Activated naive CD4-positive, alpha-beta T cell treated with anti-CD3 and anti-CD28 coated beads, Interleukin-2, amount 50 U/mL, for 72 hours (primary cell): ENCODE data around the gene SUSD1. TPM values are rescaled to one million over a fixed set of nuclear protein-coding genes. Genes with fewer than 3 reads are reported as not detected.
"Not testable (repeated sequence)": the region's sequence is repeated elsewhere in the genome, so short reads cannot be mapped to it uniquely, and the experiment has no call there.

Experiments
- ATAC-seq, 2 donors: fragments of 150-1000 bp; cut with Tn5 transposase; 2 replicates each; pipeline ENCODE4 v1.10.0; 2021; ENCODE audit warnings: mild to moderate bottlenecking in 2 of 2, moderate library complexity in 2 of 2
- DNase-seq, 2 donors: peaks; one replicate each; pipeline ENCODE4 v3.0.0; 2021 to 2022; ENCODE audit warnings: low spot score in 2 of 2
- H3K27ac Mint-ChIP-seq, 2 donors: one replicate each; pipeline ENCODE4 v1.8.0; 2022; ENCODE audit warnings: mild to moderate bottlenecking in 2 of 2, mixed read lengths in 2 of 2
- H3K36me3 Mint-ChIP-seq, 2 donors: one replicate each; pipeline ENCODE4 v1.8.0; 2022; ENCODE audit warnings: mixed read lengths in 2 of 2
- H3K9me3 Mint-ChIP-seq, 2 donors: one replicate each; pipeline ENCODE4 v1.8.0; 2022; ENCODE audit warnings: mixed read lengths in 2 of 2
- total RNA-seq, 2 donors: library from RNA; stranded (reverse); gene quantifications; one replicate each; pipeline ENCODE4 v1.2.3, GENCODE V29; 2022

SUSD1 gene
- total RNA-seq, 2 donors from 2014 or later: 1.2 to 2.5 TPM

DNA sequence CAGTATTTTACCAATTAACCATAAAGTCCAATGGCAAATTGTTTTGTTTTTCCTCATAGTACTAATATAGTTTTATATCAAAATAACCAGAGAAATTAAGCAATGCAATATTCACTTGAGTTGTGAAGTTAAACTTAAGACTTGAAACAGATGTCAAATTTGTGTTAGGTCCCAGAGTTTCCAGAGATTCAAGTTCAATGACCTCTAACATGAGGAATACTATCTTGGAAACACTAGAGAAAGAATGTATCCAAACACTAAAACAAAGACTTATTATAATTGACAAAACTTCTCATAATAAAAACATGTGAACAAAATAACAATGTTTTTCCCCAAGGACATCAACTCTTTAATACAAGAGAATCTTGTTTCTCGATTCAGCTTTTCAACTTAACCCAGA is 18.0 kb downstream of the SUSD1 start:
- no peaks in the 10 kb centered on the region for H3K36me3 Mint-ChIP-seq
- H3K27ac Mint-ChIP-seq: no peak overlapping the region
- DNase-seq (no peak), ATAC-seq (no peak)
- no peaks in the 10 kb centered on the region for H3K9me3 Mint-ChIP-seq

GRCh38 chr9:112149211-112149610 is 25.9 kb downstream of the SUSD1 start:
- Mint-ChIP-seq H3K9me3 (no peaks in the 10 kb centered on the region), H3K36me3 (peaks cover 0 to 6% of the 10 kb centered on the region in 2 donors), H3K27ac (peak overlapping the region in 1 of 2 donors; percentile 41)
- DNase-seq (no peak), ATAC-seq (no peak)

- H3K27ac Mint-ChIP-seq: peak overlapping the region in 1 of 2 donors; percentile 55
- H3K36me3 Mint-ChIP-seq: peaks cover 0 to 6% of the 10 kb centered on the region in 2 donors
Observed at GRCh38 chr9:112145886-112146285, 29.2 kb downstream of the SUSD1 start.

DNA sequence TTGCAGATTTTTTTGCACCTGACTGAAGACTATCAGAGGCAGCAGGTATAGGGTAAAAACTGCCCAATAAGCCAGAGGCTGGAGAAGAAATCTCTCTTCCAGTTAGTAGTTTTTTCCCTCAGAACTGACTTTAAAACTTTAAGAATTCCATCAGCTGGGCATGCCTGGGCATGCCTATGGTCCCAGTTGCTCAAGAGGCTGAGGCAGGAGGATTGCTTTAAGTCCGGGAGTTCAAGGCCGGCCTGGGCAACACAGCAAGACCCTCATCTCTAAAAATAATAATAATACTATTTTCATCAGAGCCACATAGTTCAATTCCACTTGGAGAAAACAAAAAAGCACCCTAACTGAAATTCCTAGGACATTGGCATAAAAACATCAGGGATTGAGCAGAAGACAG is 30.3 kb downstream of the SUSD1 start:
- Mint-ChIP-seq H3K36me3 (peaks cover 0 to 6% of the 10 kb centered on the region in 2 donors), H3K27ac (no peak overlapping the region), H3K9me3 (no peaks in the 10 kb centered on the region)
- ATAC-seq (no peak), DNase-seq (no peak)

More at GRCh38 chr9:112145886-112146285, 29.2 kb downstream of the SUSD1 start:
- DNase-seq: no peak
- no peak for ATAC-seq
- H3K9me3 Mint-ChIP-seq: no peaks in the 10 kb centered on the region

- DNase-seq (no peak), ATAC-seq (no peak)
- Mint-ChIP-seq H3K27ac (no peak overlapping the region), H3K9me3 (no peaks in the 10 kb centered on the region), H3K36me3 (peaks cover 0 to 6% of the 10 kb centered on the region in 2 donors)
Observed at GRCh38 chr9:112142420-112142819, 32.7 kb downstream of the SUSD1 start.

GRCh38 chr9:112140936-112141335 is 34.2 kb downstream of the SUSD1 start:
- H3K27ac Mint-ChIP-seq: no peak overlapping the region
- no peaks in the 10 kb centered on the region for H3K9me3 Mint-ChIP-seq
- peak in 1 of 2 donors; percentile 41 for ATAC-seq
- no peak for DNase-seq
- peaks cover 0 to 6% of the 10 kb centered on the region in 2 donors for H3K36me3 Mint-ChIP-seq

DNA sequence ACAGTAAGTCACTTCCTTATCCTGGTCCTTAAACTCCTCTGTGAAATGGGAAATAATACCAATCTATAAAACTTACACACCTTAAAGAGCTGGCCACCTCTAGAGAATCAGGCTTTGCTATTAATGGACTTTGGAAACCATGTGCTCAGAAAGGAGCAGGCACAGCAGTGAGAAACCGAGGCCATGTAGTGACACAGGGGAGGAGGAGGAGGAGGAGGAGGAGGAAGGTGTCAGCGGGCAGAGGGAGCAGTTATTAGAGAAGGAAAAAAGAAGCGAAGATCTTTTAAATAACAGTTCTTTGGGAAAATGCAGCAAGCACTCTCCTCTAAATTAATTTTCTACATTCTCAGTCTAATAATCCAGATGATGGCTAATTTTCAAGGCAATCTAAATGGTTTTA is 38.0 kb downstream of the SUSD1 start:
- no peaks in the 10 kb centered on the region for H3K9me3 Mint-ChIP-seq
- H3K36me3 Mint-ChIP-seq: peaks cover 0 to 6% of the 10 kb centered on the region in 2 donors

GRCh38 chr9:112135706-112136105 is 39.4 kb downstream of the SUSD1 start:
- no peak for DNase-seq

More for the DNA sequence above, 38.0 kb downstream of the SUSD1 start:
- H3K27ac Mint-ChIP-seq: peak overlapping the region in 1 of 2 donors; percentile 45
- no peak for ATAC-seq
- DNase-seq: no peak

DNA sequence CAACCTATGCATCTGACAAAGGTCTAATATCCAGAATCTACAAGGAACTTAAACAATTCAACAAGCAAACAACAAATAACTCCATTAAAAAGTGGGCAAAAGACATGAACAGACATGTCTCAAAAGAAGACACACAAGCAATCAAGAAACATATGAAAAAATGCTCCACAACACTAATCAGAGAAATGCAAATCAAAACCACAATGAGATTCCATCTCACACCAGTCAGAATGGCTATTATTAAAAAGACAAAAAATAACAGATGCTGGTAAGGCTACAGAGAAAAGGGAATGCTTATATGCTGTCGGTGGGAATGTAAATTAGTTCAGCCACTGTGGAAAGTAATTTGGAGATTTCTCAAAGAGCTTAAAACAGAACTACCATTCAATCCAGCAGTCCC is 41.3 kb downstream of the SUSD1 start:
- DNase-seq, H3K36me3 Mint-ChIP-seq, H3K27ac Mint-ChIP-seq, ATAC-seq, H3K9me3 Mint-ChIP-seq: not testable (repeated sequence)

More at GRCh38 chr9:112135706-112136105, 39.4 kb downstream of the SUSD1 start:
- no peak overlapping the region for H3K27ac Mint-ChIP-seq
- no peaks in the 10 kb centered on the region for H3K9me3 Mint-ChIP-seq
- peaks cover 0 to 6% of the 10 kb centered on the region in 2 donors for H3K36me3 Mint-ChIP-seq
- no peak for ATAC-seq

- Mint-ChIP-seq H3K36me3 (peaks cover 0 to 6% of the 10 kb centered on the region in 2 donors), H3K27ac (no peak overlapping the region), H3K9me3 (no peaks in the 10 kb centered on the region)
- DNase-seq: no peak
- ATAC-seq: no peak
Observed at GRCh38 chr9:112132356-112132755, 42.7 kb downstream of the SUSD1 start.

GRCh38 chr9:112130997-112131396 is 44.1 kb downstream of the SUSD1 start:
- DNase-seq: no peak
- no peak for ATAC-seq
- H3K27ac Mint-ChIP-seq: no peak overlapping the region
- H3K36me3 Mint-ChIP-seq: no peaks in the 10 kb centered on the region
- no peaks in the 10 kb centered on the region for H3K9me3 Mint-ChIP-seq

DNA sequence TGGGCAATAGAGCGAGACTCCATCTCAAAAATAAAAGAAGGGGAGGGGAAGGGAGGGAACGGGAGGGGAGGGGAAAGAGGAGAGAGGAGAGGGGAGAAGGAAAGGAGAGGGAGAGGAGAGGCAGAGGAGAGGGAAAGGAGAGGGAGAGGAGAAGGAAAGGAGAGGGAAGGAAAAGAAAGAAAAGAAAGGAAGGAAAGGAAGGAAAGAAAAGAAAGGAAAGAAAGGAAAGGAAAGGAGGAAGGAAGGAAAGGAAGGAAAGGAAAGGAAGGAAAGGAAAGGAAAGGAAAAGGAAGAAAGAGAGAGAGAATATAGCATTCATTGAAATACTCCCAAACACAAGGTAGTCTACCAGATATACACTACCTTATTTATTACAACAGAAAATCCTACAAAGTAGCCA is 44.8 kb downstream of the SUSD1 start:
- Mint-ChIP-seq H3K9me3 (no peaks in the 10 kb centered on the region), H3K36me3 (no peaks in the 10 kb centered on the region), H3K27ac (no peak overlapping the region)
- ATAC-seq (no peak), DNase-seq (no peak)

- H3K36me3 Mint-ChIP-seq: no peaks in the 10 kb centered on the region
- DNase-seq (no peak), ATAC-seq (no peak)
- no peaks in the 10 kb centered on the region for H3K9me3 Mint-ChIP-seq
- no peak overlapping the region for H3K27ac Mint-ChIP-seq
Observed at GRCh38 chr9:112129246-112129645, 45.9 kb downstream of the SUSD1 start.

DNA sequence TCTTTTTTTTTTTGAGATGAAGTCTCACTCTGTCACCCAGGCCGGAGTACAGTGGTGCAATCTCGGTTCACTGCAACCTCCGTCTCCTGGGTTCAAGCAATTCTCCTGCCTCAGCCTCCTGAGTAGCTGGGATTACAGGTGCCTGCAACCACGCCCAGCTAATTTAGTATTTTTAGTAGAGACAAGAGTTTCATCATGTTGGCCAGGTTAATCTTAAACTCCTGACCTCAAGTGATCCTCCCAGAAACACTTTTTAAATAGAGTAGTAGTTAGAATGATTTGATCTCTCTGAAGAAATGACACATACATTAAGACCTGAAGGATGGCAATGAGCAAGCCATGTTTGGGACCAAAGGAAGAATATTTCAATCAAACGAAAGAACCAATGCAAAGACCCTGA is 46.7 kb downstream of the SUSD1 start:
- not testable (repeated sequence) for H3K27ac Mint-ChIP-seq, ATAC-seq, H3K9me3 Mint-ChIP-seq, DNase-seq, H3K36me3 Mint-ChIP-seq

DNA sequence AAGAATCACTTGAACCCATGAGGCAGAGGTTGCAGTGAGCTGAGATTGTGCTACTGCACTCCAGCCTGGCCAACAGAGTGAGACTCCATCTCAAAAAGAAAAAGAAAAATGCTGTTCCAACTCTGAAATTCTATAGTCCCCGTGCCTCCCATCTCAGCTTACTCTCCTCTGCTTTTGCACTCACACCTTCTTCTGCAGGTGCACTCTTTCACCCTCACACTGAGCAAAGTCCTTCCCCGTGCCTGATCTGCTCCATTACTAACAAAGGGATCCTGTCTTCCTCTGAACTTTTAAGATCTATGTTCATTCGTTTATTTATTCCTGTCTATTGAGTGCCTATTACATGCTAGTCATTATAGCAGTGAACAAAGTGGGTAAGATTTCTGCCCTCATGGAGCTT is 47.8 kb downstream of the SUSD1 start:
- peaks cover 6 to 8% of the 10 kb centered on the region in 2 donors for H3K36me3 Mint-ChIP-seq
- no peaks in the 10 kb centered on the region for H3K9me3 Mint-ChIP-seq
- no peak for ATAC-seq
- DNase-seq: no peak
- no peak overlapping the region for H3K27ac Mint-ChIP-seq

DNA sequence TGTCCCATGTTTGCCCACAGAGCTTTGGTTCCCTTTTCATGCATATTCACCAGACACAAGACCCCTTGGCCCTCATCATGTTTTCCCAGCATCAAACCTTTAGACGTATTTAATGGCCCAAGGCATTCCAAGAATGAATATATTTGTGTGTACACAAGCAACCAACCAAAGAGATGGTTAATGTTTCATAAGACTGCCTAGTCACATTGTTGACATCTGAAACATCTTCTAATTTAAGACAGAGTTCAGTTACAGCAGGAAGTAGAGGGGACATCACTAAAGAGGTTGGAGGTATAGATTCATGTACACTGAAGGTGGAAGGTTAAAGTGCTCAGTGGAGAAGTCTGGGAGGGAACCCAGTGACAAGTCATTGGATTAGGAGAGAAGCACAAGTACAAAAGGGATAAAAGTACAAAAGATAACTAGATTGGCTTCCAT is 49.1 kb downstream of the SUSD1 start:
- ATAC-seq: no peak

DNA sequence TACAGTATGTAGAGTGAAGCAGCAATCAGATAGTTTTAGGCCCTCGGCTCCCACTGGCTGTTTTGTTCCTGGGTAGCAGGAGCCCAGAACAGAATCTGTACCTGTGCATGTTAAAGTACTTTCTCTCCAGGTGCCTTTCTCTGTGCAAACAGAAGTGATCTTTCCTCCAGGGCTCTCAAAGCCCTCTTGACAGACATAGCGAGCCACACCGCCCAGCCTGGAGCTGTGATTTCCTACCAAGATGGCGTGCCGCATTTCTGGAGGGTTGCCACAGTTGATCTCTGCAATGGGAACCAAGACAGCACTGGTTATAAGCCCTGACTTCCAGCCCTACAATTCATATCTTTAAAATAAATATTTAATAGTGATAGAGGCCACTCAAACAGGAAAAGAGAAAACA is 50.9 kb downstream of the SUSD1 start:
- DNase-seq (no peak), ATAC-seq (no peak)
- no peaks in the 10 kb centered on the region for H3K9me3 Mint-ChIP-seq
- H3K27ac Mint-ChIP-seq: no peak overlapping the region
- peaks cover 6 to 8% of the 10 kb centered on the region in 2 donors for H3K36me3 Mint-ChIP-seq

More for the DNA sequence above, 49.1 kb downstream of the SUSD1 start:
- H3K9me3 Mint-ChIP-seq: no peaks in the 10 kb centered on the region
- peaks cover 6 to 8% of the 10 kb centered on the region in 2 donors for H3K36me3 Mint-ChIP-seq
- DNase-seq: no peak
- no peak overlapping the region for H3K27ac Mint-ChIP-seq

DNA sequence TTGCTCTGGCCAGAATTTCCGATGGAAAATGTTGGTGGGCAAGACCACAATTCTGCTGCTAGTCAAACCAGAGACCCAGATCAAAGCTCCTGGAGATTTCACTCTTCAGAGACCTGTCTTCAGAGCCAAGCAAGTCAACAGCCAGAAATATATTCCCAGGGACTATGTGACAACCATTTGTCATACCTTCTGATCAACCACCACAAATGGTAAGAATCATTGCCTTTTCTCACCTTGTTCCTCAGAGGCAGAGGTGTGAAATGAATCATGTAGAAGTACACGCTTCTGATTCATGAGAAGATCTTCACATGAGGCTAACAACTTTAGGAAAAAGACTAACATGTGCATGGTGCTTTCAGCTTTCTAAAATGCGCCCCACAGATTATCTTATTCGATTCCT is 53.5 kb downstream of the SUSD1 start:
- Mint-ChIP-seq H3K36me3 (peaks cover 6 to 8% of the 10 kb centered on the region in 2 donors), H3K27ac (peak overlapping the region; percentile 5 to 62), H3K9me3 (no peaks in the 10 kb centered on the region)
- ATAC-seq (peak; percentile 95 to 97), DNase-seq (peak; percentile 19 to 55)
